Neural crest cell (in vitro differentiated cells): ENCODE measurements around the gene PRKG1. TPM values are rescaled to one million over a fixed set of nuclear protein-coding genes. Genes with fewer than 3 reads are reported as not detected.

Experiments
- DNase-seq: peaks from one replicate; pipeline ENCODE4 v3.0.0; 2021; ENCODE audit warnings: low read depth, mixed read lengths, low spot score
- H3K27ac Mint-ChIP-seq: one replicate; pipeline ENCODE4 v1.8.0; 2021; ENCODE audit warnings: mild to moderate bottlenecking, mixed read lengths; ENCODE audit not compliant: unreplicated experiment
- H3K27me3 Mint-ChIP-seq: 2 replicates; pipeline ENCODE4 v1.8.0; 2021; ENCODE audit warnings: low read depth, mild to moderate bottlenecking, mixed read lengths
- H3K36me3 Mint-ChIP-seq: 2 replicates; pipeline ENCODE4 v1.8.0; 2021; ENCODE audit warnings: low read depth, mild to moderate bottlenecking, mixed read lengths
- H3K4me1 Mint-ChIP-seq: 2 replicates; pipeline ENCODE4 v1.8.0; 2021; ENCODE audit warnings: mixed read lengths
- H3K4me3 Mint-ChIP-seq: one replicate; pipeline ENCODE4 v1.8.0; 2021; ENCODE audit warnings: mild to moderate bottlenecking, mixed read lengths
- H3K9me3 Mint-ChIP-seq: 2 replicates; pipeline ENCODE4 v1.8.0; 2021; ENCODE audit warnings: mixed read lengths
- total RNA-seq: library from RNA; stranded (reverse); gene quantifications from 2 replicates; pipeline ENCODE4 v1.2.1, GENCODE V29; 2021
- TF ChIP-seq, protein P1 (sequence below): fragments of 200-600 bp; sonication (generic); conservative IDR thresholded peaks from 2 replicates; pipeline ENCODE4 v1.5.0; 2021; ENCODE audit warnings: antibody characterized with exemption, mild to moderate bottlenecking

Gene PRKG1
- total RNA-seq, 1 donor from 2014 or later: 4.4 TPM

DNA sequence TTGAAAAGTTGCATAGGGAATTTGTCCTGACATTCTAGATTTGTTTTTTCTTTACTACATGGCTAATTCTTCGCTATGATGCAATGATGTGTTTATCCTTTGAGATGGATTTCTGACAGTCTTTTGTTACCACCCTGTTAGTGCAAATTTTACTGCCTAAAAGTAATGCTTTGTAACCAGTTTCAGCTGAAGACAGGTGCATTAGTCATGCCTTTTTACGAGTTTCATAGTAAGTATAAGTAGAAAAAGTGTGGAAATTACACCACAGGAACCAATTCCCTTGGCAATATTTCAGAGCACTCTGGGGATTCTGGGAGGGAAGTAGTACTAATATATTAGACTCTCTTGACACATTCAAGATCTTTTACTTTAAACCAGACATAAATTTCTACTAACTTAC lies 982.0 kb downstream of the PRKG1 start:
- Mint-ChIP-seq H3K4me1 (no peaks in the 10 kb centered on the region), H3K27me3 (no peaks in the 10 kb centered on the region), H3K27ac (no peak overlapping the region)

DNA sequence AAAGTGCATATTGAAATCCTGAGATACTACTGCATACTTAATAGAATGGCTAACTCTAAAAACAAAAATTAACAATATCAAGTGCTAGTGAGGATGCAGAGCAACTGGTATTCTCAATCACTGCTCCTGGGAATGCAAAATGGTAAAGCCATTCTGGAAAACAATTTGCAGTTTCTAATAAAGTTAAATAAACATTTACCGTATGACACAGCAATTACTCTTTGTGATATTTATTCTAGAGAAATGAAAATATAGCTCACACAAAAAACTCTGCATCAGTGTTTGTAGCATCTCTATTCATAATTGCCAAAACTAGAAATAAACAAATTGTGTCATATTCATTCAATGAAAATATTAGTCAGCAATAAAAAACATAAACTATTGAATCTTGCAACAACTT lies 984.8 kb downstream of the PRKG1 start:
- Mint-ChIP-seq H3K36me3 (no peaks in the 10 kb centered on the region), H3K27me3 (no peaks in the 10 kb centered on the region), H3K9me3 (no peaks in the 10 kb centered on the region), H3K4me1 (no peaks in the 10 kb centered on the region), H3K27ac (no peak overlapping the region), H3K4me3 (no peak overlapping the region)
- TF ChIP-seq, protein P1, sequence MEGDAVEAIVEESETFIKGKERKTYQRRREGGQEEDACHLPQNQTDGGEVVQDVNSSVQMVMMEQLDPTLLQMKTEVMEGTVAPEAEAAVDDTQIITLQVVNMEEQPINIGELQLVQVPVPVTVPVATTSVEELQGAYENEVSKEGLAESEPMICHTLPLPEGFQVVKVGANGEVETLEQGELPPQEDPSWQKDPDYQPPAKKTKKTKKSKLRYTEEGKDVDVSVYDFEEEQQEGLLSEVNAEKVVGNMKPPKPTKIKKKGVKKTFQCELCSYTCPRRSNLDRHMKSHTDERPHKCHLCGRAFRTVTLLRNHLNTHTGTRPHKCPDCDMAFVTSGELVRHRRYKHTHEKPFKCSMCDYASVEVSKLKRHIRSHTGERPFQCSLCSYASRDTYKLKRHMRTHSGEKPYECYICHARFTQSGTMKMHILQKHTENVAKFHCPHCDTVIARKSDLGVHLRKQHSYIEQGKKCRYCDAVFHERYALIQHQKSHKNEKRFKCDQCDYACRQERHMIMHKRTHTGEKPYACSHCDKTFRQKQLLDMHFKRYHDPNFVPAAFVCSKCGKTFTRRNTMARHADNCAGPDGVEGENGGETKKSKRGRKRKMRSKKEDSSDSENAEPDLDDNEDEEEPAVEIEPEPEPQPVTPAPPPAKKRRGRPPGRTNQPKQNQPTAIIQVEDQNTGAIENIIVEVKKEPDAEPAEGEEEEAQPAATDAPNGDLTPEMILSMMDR: no peak
- no peak for DNase-seq

More for the DNA sequence above, 982.0 kb downstream of the PRKG1 start:
- H3K4me3 Mint-ChIP-seq: no peak overlapping the region
- no peaks in the 10 kb centered on the region for H3K36me3 Mint-ChIP-seq
- H3K9me3 Mint-ChIP-seq: no peaks in the 10 kb centered on the region
- TF ChIP-seq, protein P1: no peak
- DNase-seq: no peak

DNA sequence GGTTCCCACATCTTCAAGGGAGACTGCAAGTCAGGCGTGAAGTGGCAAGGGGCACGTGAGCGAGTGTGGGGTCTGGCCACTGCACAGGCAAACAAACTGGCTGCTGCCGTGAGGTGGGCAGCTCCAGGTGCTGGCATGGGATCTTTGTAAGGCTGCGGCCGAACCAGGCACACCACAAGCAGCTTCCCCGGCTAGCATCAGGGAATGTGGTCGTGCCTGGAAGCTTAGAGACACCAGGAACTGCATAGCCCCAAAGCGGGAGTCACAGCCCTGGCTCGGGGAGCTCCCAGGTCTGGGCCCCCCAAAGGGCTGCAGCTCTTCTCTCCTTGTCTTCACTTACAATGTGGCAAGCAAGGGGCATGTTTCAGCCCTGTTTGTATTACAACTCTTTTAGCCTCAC lies 988.9 kb downstream of the PRKG1 start:
- H3K4me3 Mint-ChIP-seq: no peak overlapping the region
- H3K4me1 Mint-ChIP-seq: no peaks in the 10 kb centered on the region
- H3K9me3 Mint-ChIP-seq: no peaks in the 10 kb centered on the region
- no peaks in the 10 kb centered on the region for H3K36me3 Mint-ChIP-seq
- DNase-seq: no peak
- no peaks in the 10 kb centered on the region for H3K27me3 Mint-ChIP-seq
- TF ChIP-seq, protein P1: no peak
- no peak overlapping the region for H3K27ac Mint-ChIP-seq

DNA sequence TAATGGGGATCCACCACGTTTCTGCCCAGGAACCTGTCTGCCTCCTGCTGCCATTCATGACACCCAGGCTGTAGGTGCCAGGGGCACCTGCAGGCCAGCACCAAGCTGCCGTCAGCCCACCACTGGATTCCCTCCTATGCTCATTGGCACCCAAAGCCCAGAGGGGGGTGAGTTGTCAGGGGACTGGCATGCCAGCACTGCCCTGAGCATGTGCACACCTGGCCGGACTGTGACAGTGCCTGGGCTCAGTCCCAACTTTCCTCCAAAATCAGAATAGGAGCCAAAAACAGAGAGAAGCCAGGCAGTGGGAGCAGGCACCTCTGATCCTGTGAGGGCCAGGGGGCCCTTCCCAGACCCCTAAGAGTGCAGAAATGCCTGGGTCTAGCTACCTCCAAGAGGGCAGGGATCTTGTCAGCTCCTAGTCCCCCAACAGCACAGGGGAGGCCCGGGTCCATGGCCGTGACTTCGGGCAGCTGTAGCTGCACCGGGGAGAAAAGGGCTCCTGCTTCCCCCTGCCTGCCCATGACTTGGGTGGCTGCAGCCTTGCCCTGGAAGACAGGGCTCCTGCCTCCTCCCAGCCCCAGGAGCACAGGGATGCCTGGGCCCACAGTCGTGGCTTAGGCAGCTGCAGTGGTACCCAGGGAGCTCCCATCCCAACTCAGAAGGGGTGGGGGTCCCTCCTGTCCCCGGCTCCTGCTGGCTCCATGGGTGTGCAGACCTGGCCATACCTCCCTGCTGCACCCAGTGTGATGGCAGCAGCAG lies 990.0 kb downstream of the PRKG1 start:
- Mint-ChIP-seq H3K9me3 (no peaks in the 10 kb centered on the region), H3K27me3 (no peaks in the 10 kb centered on the region), H3K4me1 (no peaks in the 10 kb centered on the region), H3K36me3 (no peaks in the 10 kb centered on the region), H3K4me3 (no peak overlapping the region), H3K27ac (no peak overlapping the region)
- DNase-seq: no peak
- TF ChIP-seq, protein P1: no peak

DNA sequence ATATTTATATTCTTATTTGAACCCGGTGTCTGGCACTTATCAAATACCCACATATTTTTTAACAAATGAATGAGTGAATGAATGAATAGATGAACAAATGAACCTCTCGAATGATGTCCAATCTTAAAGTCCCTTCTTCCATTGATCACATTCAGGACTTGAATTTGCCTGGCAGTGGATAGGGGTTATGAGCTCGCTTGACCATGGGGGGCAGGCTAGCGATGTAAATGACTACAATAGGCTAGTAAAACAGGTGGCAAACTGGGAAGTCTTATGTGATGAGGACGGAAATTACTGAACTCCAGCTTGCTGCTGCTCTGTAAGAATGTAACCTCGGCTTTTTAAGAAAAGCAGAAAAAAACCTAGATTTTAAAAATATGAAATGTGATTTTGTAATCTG lies 992.1 kb downstream of the PRKG1 start:
- Mint-ChIP-seq H3K27me3 (no peaks in the 10 kb centered on the region), H3K27ac (no peak overlapping the region), H3K4me1 (no peaks in the 10 kb centered on the region), H3K4me3 (no peak overlapping the region), H3K36me3 (no peaks in the 10 kb centered on the region), H3K9me3 (no peaks in the 10 kb centered on the region)
- DNase-seq: no peak
- TF ChIP-seq, protein P1: no peak
